ENCODE data around the gene CT45A7. TPM values are rescaled to one million over a fixed set of nuclear protein-coding genes. Genes with fewer than 3 reads are reported as not detected.
"Not testable (repeated sequence)": the region's sequence is repeated elsewhere in the genome, so short reads cannot be mapped to it uniquely, and the experiment has no call there.

CT45A7 gene, protein sequence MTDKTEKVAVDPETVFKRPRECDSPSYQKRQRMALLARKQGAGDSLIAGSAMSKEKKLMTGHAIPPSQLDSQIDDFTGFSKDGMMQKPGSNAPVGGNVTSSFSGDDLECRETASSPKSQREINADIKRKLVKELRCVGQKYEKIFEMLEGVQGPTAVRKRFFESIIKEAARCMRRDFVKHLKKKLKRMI
- not detected in 2 replicates for total RNA-seq
- long read RNA-seq, result 0 reads

DNA sequence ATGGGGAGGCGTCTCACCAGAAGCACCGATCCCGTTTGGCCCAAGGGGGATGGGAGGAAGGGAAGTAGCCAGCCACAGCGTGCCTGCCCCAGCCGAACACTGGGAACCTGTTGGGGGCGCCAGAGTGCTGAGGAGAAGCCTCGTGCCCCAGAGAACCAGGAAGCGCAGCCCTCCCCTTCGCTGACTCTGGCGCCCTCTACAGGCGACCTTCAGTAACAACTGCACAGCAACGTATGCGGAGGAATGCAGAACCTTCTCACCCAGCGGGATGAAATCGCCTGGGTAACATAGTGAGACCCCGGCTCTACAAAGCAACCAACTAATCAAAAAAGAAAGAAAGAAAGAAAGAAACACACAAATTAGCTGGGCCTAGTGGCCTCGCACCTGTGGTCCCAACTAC lies at the start of gene CT45A7:
CT45A7 (minus strand) TSS at position 101 of the 400 bp plus-strand sequence. CDS start 3,747 bp downstream, outside the sequence.
- not testable (repeated sequence) for H3K9me3 Mint-ChIP-seq; H3K27me3 Mint-ChIP-seq (ENCODE audit: low read depth); H3K4me1 Mint-ChIP-seq; DNase-seq (ENCODE audit: low read depth, low spot score); H3K4me3 Mint-ChIP-seq; H3K27ac Mint-ChIP-seq (ENCODE audit: unreplicated experiment); H3K36me3 Mint-ChIP-seq (ENCODE audit: low read depth)

DNA sequence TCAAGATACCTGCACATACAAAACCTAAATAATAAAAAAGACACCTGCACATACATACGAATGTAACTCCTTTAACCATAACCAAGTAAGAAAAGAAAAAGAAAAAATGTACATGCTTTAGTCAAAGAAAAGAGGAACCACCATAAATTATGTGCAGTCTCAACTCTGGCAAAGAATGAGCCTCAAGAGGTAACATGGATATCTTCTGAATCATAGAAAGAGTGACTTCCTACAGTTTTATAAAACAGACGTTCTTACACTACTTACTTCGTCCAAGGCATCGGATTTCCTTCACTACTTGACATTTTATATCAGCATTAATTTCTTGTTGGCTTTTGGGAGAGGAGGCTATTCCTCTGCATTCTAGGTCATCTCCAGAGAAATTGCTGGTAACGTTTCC lies 45.7 kb upstream of the CT45A7 start:
- H3K4me1 Mint-ChIP-seq; H3K9me3 Mint-ChIP-seq; H3K4me3 Mint-ChIP-seq; H3K27me3 Mint-ChIP-seq (ENCODE audit: low read depth); H3K27ac Mint-ChIP-seq (ENCODE audit: unreplicated experiment); DNase-seq (ENCODE audit: low read depth, low spot score); H3K36me3 Mint-ChIP-seq (ENCODE audit: low read depth): not testable (repeated sequence)

DNA sequence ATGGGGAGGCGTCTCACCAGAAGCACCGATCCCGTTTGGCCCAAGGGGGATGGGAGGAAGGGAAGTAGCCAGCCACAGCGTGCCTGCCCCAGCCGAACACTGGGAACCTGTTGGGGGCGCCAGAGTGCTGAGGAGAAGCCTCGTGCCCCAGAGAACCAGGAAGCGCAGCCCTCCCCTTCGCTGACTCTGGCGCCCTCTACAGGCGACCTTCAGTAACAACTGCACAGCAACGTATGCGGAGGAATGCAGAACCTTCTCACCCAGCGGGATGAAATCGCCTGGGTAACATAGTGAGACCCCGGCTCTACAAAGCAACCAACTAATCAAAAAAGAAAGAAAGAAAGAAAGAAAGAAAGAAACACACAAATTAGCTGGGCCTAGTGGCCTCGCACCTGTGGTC lies 34.6 kb upstream of the CT45A7 start, which contains the start of gene CT45A9:
CT45A9 (minus strand) TSS at position 101 of the 400 bp plus-strand sequence. CDS start 3,751 bp downstream, outside the sequence.
- H3K27ac Mint-ChIP-seq (ENCODE audit: unreplicated experiment); H3K9me3 Mint-ChIP-seq; H3K4me1 Mint-ChIP-seq; H3K4me3 Mint-ChIP-seq; H3K27me3 Mint-ChIP-seq (ENCODE audit: low read depth); DNase-seq (ENCODE audit: low read depth, low spot score); H3K36me3 Mint-ChIP-seq (ENCODE audit: low read depth): not testable (repeated sequence)

DNA sequence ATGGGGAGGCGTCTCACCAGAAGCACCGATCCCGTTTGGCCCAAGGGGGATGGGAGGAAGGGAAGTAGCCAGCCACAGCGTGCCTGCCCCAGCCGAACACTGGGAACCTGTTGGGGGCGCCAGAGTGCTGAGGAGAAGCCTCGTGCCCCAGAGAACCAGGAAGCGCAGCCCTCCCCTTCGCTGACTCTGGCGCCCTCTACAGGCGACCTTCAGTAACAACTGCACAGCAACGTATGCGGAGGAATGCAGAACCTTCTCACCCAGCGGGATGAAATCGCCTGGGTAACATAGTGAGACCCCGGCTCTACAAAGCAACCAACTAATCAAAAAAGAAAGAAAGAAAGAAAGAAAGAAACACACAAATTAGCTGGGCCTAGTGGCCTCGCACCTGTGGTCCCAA lies 17.4 kb upstream of the CT45A7 start, which contains the start of gene CT45A8:
CT45A8 (minus strand) TSS at position 101 of the 400 bp plus-strand sequence. CDS start 3,755 bp downstream, outside the sequence.
- not testable (repeated sequence) for H3K4me1 Mint-ChIP-seq; H3K27me3 Mint-ChIP-seq (ENCODE audit: low read depth); H3K9me3 Mint-ChIP-seq; H3K36me3 Mint-ChIP-seq (ENCODE audit: low read depth); H3K27ac Mint-ChIP-seq (ENCODE audit: unreplicated experiment); DNase-seq (ENCODE audit: low read depth, low spot score); H3K4me3 Mint-ChIP-seq

DNA sequence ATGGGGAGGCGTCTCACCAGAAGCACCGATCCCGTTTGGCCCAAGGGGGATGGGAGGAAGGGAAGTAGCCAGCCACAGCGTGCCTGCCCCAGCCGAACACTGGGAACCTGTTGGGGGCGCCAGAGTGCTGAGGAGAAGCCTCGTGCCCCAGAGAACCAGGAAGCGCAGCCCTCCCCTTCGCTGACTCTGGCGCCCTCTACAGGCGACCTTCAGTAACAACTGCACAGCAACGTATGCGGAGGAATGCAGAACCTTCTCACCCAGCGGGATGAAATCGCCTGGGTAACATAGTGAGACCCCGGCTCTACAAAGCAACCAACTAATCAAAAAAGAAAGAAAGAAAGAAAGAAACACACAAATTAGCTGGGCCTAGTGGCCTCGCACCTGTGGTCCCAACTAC lies 17.2 kb downstream of the CT45A7 start, which contains the start of gene CT45A2:
CT45A2 (minus strand) TSS at position 101 of the 400 bp plus-strand sequence. CDS start 3,747 bp downstream, outside the sequence.
- H3K27me3 Mint-ChIP-seq (ENCODE audit: low read depth); H3K9me3 Mint-ChIP-seq; H3K4me1 Mint-ChIP-seq; H3K27ac Mint-ChIP-seq (ENCODE audit: unreplicated experiment); H3K4me3 Mint-ChIP-seq; DNase-seq (ENCODE audit: low read depth, low spot score); H3K36me3 Mint-ChIP-seq (ENCODE audit: low read depth): not testable (repeated sequence)

DNA sequence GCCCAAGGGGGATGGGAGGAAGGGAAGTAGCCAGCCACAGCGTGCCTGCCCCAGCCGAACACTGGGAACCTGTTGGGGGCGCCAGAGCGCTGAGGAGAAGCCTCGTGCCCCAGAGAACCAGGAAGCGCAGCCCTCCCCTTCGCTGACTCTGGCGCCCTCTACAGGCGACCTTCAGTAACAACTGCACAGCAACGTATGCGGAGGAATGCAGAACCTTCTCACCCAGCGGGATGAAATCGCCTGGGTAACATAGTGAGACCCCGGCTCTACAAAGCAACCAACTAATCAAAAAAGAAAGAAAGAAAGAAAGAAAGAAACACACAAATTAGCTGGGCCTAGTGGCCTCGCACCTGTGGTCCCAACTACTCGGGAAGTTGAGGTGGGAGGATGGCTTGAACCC lies 34.4 kb downstream of the CT45A7 start, which contains the start of gene CT45A6:
CT45A6 (minus strand) TSS at position 101 of the 400 bp plus-strand sequence. CDS start 3,794 bp downstream, outside the sequence.
- H3K9me3 Mint-ChIP-seq; H3K27ac Mint-ChIP-seq (ENCODE audit: unreplicated experiment); H3K36me3 Mint-ChIP-seq (ENCODE audit: low read depth); H3K4me1 Mint-ChIP-seq; DNase-seq (ENCODE audit: low read depth, low spot score); H3K27me3 Mint-ChIP-seq (ENCODE audit: low read depth); H3K4me3 Mint-ChIP-seq: not testable (repeated sequence)

DNA sequence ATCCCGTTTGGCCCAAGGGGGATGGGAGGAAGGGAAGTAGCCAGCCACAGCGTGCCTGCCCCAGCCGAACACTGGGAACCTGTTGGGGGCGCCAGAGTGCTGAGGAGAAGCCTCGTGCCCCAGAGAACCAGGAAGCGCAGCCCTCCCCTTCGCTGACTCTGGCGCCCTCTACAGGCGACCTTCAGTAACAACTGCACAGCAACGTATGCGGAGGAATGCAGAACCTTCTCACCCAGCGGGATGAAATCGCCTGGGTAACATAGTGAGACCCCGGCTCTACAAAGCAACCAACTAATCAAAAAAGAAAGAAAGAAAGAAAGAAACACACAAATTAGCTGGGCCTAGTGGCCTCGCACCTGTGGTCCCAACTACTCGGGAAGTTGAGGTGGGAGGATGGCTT lies 51.7 kb downstream of the CT45A7 start, which contains the start of gene CT45A5:
CT45A5 (minus strand) TSS at position 101 of the 400 bp plus-strand sequence. CDS start 3,774 bp downstream, outside the sequence.
- H3K4me3 Mint-ChIP-seq; H3K9me3 Mint-ChIP-seq; DNase-seq (ENCODE audit: low read depth, low spot score); H3K36me3 Mint-ChIP-seq (ENCODE audit: low read depth); H3K27me3 Mint-ChIP-seq (ENCODE audit: low read depth); H3K27ac Mint-ChIP-seq (ENCODE audit: unreplicated experiment); H3K4me1 Mint-ChIP-seq: not testable (repeated sequence)

Other genes with a start within 250 kb of the CT45A7 start
- gene CT45A1, start 123.6 kb downstream of the CT45A7 start, total RNA-seq, result not detected in 2 replicates
- not detected in 2 replicates for gene CT45A3, start 69.1 kb downstream of the CT45A7 start, total RNA-seq
- gene CT45A5, start 51.8 kb downstream of the CT45A7 start, total RNA-seq, result not detected in 2 replicates
- not detected in 2 replicates for gene CT45A6, start 34.5 kb downstream of the CT45A7 start, total RNA-seq
- not detected in 2 replicates for gene CT45A2, start 17.3 kb downstream of the CT45A7 start, total RNA-seq
- not detected in 2 replicates for gene CT45A8, start 17.3 kb upstream of the CT45A7 start, total RNA-seq
- not detected in 2 replicates for gene CT45A9, start 34.5 kb upstream of the CT45A7 start, total RNA-seq
- gene CT45A10, start 56.2 kb upstream of the CT45A7 start, total RNA-seq, result not detected in 2 replicates
- not detected in 2 replicates for gene SAGE1, start 56.4 kb upstream of the CT45A7 start, total RNA-seq
- gene MMGT1, start 136.7 kb upstream of the CT45A7 start, total RNA-seq, result 19.3 and 21.0 TPM in 2 replicates
- 18.5 and 19.0 TPM in 2 replicates for gene SLC9A6, start 148.2 kb upstream of the CT45A7 start, total RNA-seq